Measurements from ENCODE around the gene TH.
A peak's percentile ranks its signal among the peaks of the same experiment; 100 is the strongest.
"Not testable (repeated sequence)": the region's sequence is repeated elsewhere in the genome, so short reads cannot be mapped to it uniquely, and the experiment has no call there.

TH gene

DNA sequence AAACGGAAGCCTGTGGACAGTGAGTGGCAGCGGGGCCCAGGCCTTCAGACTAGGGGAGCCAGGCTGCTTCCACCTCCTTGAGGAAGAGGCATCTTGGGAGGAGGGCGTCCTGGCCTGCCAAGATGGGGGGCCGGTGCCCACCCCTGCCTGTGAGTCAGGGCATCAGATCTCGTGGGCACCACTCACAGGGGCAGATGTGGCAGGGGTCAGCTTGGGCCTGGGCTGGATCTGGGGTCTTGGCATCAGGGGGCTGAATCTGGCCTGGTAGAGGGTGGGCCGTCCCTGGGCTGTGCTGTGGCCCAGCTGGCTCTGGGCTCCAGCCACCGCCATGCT is 24.1 kb upstream of the TH start:
- no peak for DNase-seq (ENCODE audit: low read depth in 2 of 2)

DNA sequence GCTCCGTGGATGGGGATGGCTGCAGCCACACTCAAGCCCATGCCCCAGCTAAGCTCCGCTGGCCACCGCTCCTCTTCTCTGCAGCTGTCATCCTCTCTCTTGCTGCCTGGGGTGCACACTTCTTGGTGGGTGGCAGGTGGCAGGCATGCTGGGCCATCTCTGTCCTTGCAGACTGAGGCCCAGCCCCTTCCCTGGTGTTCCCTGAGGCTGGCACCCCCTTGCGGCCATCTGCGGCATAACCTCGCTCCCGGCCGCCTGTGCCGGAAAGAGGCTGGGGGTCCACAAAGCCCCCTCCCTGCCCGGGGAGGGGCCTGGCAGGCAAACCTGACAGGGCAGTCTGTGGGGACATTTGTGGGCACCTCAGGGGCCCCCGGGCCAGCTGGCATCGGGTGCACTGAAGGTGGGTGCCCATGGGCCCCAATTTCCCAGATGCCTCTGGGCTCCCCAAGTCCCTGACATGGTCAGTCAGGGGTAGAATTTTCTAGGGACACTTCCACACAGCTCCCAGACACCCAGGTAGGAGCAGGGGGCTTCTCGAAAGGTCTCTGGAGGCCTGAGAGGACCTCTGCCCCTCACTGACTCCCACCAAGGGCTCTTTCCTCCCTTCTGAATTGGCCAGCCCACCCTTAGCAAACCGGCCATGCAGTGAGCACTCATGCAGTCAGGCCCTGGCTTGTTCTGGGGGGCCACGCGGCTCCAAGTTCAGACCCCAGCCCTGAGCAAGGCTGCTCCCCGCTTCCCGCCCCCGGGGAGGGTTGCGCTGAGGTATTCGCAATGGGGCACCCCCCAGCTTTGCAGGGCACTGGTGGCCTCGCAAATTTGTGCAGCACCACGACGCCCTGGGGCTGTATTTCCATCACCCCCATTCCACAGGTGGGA is 23.5 kb upstream of the TH start:
- no peak for DNase-seq (ENCODE audit: low read depth in 2 of 2)

DNA sequence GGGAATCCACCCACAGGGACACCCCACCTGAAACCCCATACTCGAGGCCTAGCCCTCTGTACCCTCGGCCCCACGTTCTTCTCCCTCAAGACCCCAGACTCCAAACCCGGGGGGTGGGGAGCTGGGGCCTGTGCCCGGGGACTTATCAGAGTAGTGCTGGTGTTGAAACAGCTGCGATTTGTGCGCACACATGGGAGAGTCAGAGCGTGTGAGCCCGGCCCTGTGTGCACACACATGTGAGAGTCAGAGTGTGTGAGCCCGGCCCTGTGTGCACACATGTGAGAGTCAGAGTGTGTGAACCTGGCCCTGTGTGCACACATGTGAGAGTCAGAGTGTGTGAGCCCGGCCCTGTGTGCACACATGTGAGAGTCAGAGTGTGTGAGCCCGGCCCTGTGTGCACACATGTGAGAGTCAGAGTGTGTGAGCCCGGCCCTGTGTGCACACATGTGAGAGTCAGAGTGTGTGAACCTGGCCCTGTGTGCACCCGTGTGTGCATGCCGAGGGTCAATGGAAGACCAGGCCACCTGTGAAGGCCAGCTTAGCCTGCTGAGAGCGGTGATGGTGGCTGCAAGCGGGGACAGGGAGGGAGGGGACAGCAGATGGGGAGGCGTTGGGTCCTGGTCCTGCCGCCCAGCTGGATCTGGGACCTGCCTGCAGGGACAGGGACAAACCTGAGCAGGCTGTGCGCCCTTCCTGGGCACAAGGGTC is 22.4 kb upstream of the TH start:
- not testable (repeated sequence) for DNase-seq (ENCODE audit: low read depth in 2 of 2)

DNA sequence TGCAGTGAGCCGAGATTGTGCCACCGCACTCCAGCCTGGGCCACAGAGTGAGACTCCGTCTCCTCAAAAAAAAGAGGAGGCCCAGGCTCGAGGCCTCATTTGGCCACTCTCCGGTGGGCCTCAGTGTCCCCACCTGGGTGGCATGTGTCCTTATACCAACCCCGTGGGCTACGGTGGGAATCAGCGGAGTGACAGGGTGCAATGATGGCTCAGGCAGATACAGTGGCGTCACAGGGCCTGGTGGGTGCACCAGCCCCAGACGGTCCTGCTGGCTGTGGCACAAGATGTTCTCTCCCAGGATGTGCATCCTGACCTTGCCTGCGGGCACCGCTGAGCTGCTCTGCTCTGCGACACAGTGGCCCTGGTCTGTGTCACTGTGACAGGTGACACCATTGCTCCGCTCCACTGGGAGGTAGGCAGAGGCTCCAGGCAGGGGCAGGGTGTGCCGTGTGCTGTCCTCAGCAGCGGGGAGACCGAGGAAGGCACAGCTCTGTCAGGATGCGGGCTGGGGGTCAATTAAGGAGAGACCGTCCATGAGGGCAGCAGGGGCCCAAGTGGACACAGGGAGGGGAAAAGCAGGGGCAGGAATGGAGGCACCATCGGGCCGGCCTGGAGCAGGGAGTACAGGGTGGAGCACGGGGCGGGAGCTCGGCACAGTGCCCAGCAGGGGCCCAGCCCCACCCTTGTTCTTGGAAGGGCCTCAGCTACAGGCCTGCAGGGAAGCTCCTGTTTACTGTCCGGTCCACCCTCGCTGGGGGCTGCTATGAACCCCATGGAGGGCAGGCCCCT is 21.7 kb upstream of the TH start:
- no peak for DNase-seq (ENCODE audit: low read depth in 2 of 2)

DNA sequence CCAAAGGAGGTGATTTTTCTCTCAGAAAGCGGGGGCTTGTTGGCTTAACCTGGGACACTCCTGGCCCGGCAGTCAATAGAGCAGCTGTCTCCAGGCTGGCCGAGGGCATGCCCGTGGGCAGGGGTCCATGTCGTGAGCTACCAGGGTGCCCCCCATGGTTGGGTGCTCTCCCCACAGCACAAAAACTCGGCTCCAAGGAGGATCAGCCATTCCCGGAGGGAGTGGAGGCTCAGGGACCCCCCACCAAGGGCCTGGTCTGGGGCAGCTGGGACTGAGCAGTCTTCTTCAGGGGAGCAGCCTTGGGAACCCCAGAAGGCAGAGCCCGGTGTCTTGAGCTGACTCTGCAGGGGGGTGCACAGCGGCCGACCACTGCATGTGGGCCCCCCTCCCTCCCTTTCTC is 20.8 kb upstream of the TH start:
- no peak for DNase-seq (ENCODE audit: low read depth in 2 of 2)

DNA sequence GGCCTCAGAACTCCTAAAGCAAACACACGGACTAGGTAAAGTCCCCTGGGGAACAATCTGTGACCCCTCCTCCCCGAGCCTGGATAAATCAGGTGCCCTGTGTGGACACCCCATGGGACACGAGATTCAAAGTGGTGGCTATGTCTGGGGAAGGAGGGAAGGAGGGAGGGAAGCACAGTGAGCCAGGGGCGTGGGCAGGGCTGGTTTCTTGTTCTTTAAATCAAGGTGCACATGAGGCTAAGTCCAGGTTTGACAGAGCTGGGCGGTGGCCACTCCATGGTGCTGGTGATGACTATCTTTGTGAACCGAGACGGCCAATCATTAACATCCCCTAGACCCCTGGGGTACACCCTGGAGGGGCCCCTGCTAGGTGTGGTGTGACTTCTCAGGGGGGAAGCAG is 20.3 kb upstream of the TH start:
- no peak for DNase-seq (ENCODE audit: low read depth in 2 of 2)

DNA sequence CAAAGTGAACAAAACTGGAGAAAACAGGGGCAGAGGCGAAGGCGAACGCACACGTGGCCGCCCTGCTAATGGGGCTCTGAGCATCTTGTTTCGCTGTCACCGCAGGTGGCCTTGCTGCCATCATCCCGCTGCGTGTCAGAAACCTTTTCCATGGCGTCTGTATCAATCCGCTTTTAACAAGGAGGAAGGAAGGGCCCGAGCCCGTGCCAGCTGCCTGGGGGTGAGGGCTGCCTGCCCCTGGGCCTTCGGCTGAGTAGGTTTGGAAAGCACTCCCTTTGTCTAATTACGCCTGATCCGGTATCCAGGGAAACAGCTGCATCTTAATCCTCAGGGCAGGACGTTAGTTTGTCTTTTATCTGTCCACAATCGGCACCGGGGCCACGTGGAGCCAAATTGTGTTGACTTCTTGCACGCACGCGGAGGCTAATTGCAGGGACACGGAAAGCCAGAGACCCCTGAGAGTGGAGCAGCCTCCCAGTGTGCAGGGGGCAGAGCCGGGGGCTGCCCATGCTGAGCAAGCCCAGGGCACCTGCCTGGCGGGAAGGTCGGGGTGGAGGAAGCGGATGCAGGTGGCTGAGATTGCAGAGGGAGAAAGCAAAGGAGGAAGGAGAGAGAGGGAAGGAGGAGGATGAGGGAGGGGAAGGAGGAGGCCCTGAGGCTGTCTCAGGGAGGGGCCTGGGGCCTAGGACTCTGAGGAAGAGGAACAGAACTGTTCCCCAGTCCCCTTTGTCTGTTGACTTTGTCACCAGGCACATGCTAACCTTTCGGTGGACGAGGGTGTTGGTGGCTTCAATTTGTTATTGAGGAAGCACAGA is 19.2 kb upstream of the TH start:
- DNase-seq (ENCODE audit: low read depth in 2 of 2): no peak

DNA sequence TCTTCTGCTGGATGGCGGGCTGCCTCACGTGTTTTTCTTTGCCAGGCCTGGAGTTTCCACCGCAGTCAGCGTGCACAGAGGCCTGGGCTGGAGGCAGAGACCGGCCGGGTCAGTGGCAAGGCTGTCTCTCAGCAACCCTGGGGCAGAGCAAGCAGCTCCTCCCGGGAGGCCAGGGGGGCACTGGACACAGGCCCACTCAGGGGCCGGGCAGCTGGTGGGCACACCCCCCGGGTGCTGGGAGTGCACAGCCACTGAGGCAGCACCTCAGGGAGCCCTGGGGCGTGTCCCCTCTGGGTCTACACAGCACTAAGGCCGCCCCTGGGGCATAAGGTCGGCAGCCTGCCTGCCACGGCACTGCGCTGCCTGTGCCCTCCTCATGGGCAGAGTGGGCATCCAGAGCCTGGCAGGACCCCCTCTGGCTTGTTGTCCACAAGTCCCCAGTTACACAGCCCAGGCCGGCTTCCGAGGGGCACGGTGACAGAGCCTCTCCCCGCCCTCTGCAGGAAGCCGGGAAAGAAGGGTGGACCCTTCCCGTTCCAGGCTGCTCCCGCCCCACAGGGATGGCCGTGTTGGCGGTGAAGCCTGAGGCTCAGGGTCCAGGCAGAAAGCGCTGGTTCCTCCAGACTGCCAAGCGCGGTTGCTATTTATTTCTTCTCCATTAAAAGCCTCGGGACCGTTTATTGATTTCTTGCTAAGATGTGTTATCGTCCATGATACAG is 18.5 kb upstream of the TH start:
- DNase-seq (ENCODE audit: low read depth in 2 of 2): no peak

DNA sequence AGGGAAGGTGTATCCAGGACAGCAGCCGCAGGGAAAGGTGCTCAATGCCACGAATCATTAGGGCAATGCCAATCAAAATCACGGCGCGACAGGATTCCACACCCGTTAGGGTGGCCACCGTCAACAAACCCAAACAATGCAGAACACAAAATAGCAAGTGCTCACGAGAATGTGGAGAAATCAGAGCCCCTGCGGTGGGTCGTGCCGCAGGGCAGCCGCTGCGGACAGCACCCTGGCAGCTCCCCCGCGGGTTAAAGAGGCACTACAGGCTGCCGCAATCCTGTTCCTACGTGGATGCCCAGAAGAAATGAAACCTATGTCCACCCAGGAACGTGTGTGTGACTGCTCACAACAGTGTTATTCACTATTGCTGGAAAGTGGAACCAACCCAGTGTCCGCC is 17.1 kb upstream of the TH start:
- DNase-seq (ENCODE audit: low read depth in 2 of 2): no peak

DNA sequence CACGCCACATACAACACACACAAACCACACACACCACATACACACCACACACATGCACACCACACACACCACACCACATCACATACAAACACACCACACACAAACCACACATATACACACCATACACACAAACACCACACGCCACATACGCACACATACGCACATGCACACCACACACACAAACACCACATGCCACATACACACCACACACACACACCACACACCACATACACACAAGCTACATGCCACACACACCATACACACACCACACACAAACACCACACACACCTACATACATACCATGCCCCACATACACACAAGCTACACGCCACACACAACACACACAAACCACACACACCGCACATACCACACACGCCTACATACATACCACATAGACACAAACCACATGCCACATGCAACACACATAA is 15.7 kb upstream of the TH start:
- no peak for DNase-seq (ENCODE audit: low read depth in 2 of 2)

DNA sequence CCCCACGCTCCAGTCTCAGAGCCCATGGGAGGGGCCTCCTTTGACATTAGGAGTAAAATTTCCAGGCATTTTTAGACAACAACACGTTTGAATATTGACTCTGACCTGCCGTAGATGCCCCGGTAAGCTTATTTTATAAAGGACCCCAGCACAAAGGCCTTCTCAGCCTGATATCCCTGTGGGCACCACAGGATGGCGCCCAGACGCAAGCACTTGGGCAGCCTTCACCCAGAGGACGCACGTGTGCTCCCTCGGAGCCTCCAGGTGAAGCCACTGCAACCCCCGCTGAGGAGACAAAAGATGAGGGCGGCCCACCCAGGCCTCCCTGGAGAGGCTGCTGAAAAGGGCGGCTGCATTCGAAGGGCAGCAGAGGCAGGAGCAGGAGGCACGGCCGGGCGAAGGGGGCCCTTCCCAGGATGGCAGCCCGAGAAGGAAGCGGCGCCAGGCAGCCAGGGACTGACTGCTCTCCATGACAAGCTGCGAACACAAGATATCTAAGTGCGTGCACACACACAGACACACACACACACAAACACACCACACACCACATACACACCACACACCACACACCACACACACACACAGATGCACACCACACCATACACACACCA is 15.2 kb upstream of the TH start:
- no peak for DNase-seq (ENCODE audit: low read depth in 2 of 2)

DNA sequence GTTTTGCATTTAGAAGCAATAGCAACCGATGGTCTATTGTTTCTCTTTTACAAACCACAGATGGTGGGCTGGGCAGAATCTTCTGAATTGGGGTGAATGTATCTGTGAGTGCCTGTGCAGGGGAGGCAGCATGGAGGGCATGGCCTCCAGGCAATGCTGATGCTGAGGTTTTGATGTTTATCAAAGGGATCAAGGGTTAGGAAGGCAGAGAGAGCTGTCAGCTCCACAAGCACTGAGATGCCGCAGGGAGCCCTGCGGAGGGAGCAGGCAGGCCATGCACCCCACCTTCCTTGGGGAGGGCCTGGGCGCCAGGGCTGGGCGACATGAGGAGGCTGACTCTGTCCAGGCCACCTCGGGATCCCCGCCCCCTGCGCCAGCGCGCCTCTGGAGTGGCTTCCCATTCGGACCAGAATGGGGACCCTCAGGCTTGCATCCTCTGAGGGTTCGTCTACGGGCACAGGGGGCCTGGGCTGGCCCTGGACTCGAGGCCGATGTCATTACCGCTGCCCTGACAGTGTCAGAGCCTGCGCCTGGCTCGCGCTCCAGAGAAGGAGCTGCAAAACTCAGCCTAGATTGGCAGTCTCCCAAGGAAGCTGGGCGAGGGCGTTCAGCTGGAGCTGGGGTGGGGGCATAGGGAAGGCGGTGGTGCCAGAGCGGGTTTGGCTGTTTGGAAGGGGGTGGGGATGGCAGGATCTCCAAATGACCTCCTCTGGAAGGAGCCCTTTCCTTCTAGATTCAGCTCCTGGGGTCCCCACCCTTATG is 13.9 kb upstream of the TH start:
- no peak for DNase-seq (ENCODE audit: low read depth in 2 of 2)

DNA sequence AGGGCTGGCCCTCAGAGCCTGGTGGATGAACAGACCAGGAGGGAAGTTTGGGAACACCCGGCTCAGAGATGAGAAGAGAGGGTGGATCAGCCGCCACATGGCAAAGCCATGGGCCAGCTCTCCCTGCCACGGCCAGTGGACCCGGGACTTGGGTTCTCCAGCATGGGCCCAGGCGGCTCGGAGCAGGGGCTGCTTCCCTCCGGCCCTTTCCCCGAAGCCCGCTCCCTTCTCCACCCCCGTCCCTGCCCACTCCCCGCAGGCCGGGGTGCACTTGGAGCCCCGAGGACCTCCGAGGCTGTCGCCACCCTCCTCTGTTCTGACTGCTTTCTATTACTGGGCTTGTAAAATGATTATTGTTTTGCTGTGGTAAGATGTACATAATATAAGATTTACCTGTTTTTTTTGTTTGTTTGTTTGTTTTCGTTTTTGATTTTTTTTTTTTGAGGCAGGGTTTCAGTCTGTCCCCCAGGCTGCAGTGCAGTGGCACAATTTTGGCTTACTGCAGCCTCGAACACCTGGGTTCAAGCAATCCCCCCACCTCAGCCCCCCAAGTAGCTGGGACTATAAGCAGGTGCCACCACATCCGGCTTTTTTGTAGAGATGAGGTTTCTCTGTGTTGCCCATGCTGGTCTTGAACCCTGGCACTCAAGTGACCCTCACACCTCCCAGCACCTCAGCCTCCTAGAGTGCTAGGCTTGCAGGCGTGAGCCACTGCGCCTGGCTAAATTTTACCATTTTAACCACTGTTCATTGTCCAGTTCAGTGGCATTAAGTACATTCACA is 11.3 kb upstream of the TH start:
- no peak for DNase-seq (ENCODE audit: low read depth in 2 of 2)

DNA sequence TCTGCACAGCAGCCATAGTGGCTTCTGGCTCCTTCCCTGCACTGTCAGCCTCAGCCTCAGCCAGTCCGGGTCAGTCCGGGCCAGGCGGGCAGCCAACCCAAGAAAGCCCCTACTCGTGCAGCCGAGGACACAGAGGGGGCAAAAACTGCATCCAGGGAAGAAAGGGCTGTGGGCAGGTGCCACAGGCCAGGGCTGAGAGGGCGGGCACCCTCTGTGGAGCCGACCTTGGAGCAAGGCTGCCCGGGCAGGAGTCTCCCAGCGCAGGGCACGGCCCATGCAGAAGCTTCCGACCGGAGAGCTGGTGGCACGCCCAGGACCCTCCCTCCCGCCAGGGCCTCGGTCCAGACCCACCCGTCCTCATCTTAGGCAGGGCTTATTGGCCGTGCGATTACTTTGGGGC is 10.5 kb upstream of the TH start:
- no peak for DNase-seq (ENCODE audit: low read depth in 2 of 2)

DNA sequence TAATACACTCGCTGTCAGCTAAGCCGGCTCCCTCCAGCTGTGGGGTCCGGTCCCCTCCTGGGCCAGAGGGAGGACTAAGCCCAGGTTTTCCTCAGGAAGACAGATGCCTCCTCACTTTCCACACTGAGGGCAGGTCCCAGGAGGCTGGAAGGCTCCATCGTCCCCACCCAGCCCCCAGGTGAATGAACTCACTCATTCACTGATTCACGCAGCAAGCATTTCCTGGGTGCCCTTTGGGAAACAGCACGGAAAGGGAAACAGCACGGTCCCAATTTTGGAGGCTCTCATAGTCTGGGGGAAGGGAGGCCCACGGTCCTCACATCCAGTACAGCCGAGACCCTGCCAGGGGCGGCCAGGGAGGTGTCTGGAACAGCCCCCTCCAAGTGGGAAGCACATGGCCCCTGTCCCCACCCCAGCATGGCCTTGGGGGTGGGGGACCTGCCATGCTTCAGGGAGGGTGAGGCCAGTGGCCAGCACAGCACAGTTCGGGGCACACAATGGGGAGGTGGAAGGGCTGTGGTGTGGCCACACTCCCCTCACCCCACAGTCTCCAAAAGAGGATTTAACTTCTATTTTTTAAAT is 9.3 kb upstream of the TH start:
- DNase-seq (ENCODE audit: low read depth in 2 of 2): no peak

DNA sequence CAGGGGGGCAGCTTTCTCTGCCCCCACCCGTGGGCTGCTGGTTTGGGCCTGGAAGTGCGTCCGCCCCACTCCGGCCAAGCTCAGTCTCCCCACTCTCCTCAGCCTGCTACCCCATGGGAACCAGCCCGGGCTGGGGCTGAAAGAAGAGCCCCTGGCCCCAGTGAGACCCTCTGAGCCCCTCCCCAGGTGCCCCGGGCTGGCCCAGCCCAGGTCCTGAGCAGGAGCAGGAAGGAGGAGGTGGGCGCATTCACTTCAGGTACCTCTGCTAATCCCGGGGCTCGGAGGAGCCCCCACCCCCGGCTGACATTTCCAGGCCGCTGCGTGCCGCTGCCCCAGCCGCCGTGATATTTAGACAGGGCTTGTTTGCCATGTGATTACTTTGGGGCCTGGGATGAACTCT is 8.7 kb upstream of the TH start:
- DNase-seq (ENCODE audit: low read depth in 2 of 2): no peak

DNA sequence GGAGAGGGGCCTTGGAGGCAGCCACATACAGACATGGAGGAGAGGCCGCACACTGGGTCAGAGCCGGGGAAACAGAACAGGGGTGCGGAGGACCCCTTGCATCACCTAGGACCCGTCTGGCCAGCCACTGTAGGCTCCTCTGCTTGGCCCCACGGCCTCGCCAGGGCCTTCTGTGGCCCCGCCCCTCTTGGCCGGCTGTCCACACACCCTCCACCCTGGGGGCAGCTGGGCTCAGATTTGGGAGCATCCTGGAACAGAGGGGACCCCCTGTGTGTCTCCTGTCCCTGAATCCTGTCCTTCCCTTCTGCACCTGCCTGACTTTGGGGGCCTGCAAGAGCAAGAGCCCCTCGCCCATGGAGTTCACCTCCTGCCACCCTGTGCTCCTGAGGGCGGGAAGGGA is 7.9 kb upstream of the TH start:
- DNase-seq (ENCODE audit: low read depth in 2 of 2): no peak

DNA sequence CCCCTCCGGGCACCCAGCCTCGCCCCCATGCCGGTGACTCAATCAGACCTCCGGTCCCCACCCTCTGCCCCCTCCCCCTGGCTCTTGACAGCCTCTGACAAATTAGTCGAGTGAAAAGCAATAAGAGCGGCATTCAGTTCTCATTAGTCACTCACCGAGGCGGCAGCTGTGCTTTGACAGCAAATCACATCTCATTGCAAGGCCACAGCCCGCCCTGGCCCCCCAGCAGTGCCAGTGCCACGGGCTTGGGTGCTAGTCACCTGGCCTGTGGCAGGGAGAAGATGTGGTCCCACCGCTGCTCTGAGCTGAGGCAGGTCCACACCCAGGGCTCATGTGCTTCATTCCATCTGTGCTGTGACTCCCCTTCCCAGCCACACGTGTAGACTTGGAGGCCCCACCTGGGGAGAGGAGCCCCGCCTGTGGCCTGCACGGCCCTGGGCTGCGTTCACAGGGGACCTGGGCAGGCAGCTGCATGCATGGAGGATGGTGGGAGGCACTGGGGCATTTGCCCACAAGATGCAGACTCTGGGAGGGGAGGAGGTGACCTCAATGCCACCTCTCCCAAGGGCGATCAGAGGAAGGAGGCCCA is 7.4 kb upstream of the TH start:
- peak; percentile 18 to 24 for DNase-seq (ENCODE audit: low read depth in 2 of 2)

Measured in fibroblast of skin of left quadriceps (primary cell).